ENCODE results near the gene TNFRSF14. TPM values are rescaled to one million over a fixed set of nuclear protein-coding genes. Genes with fewer than 3 reads are reported as not detected.
A peak's percentile ranks its signal among the peaks of the same experiment; 100 is the strongest.

TNFRSF14 gene
- total RNA-seq, 1 donor from 2014 or later = 2.4 TPM

DNA sequence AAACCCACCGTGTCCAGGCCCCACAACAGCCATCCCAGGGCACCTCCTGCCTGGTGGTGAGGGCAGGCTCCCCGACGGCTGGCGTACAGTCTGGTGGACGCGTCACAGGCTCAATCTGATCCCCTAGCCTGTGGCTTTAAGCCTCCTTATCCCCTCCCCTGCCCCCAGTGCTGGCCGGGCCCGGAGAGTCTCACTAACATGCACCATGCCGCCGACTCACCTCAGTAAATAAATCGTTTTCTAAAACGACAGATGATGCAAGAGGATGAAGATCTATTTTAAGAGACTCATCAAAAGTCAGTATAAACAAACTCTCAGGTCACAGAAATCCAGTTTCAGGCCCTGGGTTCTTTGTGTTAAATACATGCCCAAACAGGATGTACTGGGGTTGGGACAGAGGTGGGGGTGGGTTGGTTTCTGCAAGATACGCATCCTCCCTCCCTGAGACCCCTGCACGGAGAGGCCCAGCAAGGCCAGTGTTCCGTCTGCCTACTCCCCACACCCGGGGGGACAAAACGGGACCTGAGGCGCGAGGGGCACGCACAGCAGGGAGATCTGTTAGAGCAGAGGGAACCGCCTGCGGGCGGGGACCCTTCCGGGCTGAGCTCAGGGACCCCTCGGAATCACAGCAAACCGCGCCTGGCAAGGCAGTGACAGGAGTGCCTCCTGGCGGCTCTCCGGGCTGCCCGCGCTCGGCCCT, 32.8 kb upstream of the TNFRSF14 start:
- FAIRE-seq = no peak
- DNase-seq (ENCODE audit: low spot score in 2 of 2) = no peak

DNA sequence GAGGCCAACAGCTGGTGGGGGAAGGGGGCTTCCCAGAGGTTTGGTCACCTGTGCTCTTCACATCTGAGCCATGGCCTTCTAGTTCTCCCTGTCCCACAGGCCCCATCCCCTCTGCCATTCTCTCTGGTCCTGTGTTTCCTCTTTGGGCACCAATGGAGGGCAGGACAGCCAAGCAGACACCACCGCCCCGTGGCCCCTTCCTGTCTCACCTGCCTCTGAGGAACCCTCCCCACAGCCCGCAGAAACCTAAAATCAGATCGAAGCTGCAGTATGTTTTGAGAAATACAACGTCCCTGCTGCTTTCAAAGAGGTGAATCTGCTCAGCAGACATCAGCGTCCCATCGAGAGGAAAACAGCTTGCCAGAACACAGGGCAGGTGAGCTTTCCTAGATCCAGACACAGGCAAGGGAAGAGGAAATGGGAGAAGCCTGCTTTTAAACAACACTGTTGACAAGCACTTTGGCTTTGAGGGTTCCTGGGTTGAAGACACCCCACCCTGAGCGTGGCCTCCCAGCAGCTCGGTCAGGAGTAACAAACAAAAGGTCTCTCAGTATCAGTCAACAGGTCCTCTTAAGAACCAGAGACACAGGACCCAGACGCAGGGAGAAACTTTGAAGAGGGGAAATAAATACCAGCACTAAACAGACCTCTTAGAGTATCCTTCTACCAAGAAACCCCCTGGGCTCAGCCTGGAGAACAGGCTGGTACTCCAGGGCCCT, 32.1 kb upstream of the TNFRSF14 start:
- DNase-seq (ENCODE audit: low spot score in 2 of 2) (no peak), FAIRE-seq (no peak)

DNA sequence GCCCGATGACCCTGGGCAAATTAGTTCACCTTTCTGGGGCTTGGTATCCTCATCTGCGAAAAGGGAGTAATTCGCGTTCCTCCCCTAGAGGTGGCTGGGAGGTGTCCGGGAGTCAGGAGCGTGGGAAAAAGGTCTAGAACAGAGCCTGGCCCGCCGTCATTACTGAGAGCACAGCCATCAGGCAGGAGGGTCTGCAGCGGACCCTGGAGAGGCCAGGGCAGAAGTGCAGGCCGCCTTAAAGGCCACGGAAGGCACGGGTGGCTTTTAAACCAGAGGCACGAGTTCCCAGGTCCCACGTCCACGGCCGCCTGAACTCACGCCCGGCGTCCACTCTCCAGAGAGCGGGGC, 30.6 kb upstream of the TNFRSF14 start:
- DNase-seq (ENCODE audit: low spot score in 2 of 2) (no peak), FAIRE-seq (no peak)

DNA sequence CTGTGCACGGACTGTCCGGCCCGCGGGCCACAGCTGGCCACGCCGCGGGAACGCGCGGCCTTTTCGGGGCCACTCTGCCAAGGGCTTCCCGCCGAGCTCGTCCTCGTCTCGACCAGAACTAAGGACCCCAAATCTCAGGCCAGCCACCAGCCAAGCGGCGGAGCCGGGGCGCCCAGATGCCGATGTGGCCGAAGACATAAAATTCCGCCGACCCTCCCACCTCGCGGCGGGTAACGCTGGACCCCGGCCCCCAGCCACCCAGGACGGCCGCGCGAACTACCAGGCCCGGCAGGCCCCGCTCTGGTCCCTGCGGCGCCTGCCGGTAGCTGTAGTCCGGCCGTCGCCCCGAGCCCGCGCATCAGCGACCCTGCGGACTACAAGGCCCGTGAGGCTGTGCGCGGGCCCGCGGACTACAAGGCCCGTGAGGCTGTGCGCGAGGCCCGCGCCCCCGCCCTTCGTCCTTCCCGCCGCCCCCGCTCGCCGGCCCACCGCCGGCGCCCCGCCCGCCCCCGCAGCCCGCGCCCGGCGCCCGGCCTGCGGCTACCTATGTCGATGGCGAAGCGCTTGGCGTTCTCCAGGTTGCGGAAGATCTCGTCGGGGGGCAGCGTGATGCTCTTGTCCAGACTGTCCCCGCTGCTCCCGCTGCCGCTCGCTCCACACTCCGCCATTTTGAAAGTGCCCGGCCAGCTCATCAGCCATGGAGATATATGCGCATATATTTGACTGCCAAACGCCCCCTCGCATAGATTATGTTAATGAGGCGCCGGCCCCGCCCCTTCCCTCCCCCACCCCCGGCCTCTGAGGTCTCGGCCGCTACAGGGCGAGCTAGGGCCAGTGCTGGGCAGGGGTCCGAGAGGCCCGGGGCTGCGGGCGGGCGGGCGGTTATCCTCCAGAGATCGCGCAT, 30.0 kb upstream of the TNFRSF14 start, which contains the start of gene PANK4:
PANK4 (minus strand) TSS at position 677 of the 904 bp plus-strand sequence; CDS start at position 668, 9 bp downstream.
- no peak for FAIRE-seq
- peak; percentile 91 to 96 for DNase-seq (ENCODE audit: low spot score in 2 of 2)

DNA sequence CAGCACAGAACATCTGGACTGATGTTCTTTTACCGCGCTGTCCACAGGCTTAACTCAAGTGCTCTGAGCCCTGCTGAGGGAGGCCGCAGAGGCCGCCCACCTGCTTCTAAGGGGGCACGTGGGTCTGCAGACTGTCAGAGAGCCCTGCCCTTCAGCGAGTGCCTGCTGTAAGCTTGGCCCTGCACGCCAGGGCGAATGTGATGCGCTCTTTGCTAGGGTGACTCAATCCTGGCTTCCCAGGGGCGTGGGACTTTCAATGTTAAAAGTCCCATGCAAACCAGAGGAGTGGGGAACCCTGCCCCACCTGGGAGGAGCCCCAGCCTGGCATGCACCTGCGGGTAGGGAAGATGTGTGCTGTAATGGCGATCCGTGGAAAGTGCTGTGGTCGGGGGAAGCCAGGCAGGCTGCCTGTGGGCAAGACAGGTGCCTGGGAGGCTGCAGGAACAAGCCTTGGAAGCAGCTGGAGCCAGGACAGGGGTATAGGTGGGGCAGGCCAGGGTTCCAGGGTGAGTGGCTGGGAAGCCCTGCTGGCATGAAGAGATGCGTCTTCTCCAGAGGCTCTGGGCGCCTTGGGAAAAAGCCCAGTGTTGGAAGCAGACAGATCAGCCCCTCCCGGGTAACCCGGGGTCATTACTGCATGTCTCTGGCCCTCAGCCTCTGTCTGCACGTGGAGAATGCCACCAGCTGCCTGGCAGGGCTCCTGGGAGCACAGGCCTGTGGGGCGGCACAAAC, 29.2 kb upstream of the TNFRSF14 start:
- no peak for FAIRE-seq
- DNase-seq (ENCODE audit: low spot score in 2 of 2) = peak; percentile 68 to 84

DNA sequence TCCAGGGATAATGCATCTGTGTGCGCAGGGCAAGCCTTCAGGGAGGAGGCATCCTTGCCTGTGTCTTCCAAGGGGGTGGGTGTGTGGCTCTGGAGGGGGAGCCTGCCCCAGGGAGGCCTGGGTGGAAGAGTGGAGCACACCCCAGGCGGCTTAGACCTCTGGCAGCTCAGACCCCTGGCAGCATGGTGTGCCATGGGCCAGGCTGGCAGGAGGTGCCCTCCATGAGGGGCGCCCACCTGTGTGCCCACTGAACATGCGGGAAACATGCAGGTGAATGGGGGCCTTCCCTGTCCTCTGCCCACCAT, 28.7 kb upstream of the TNFRSF14 start:
- DNase-seq (ENCODE audit: low spot score in 2 of 2) (no peak), FAIRE-seq (no peak)

DNA sequence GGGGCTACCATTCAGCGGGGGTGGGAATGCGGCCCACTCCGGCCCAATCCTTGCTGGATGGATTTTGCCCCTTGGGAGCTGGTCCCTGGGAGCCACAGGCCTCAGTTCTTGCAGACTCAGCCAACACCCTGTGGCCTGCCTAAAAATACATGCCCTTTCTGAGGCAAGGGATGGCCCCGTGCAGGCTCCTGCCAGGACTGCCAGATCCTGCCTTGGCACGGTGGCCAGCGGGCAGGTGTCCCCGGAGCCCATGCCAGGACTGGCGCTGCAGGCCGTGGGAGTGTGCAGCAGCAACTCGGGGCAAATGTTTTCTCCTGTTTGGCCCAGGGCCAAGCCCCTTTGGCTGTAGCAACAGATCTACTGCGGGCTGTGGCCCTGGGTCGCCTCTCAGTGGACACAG, 28.2 kb upstream of the TNFRSF14 start:
- FAIRE-seq = no peak
- no peak for DNase-seq (ENCODE audit: low spot score in 2 of 2)

DNA sequence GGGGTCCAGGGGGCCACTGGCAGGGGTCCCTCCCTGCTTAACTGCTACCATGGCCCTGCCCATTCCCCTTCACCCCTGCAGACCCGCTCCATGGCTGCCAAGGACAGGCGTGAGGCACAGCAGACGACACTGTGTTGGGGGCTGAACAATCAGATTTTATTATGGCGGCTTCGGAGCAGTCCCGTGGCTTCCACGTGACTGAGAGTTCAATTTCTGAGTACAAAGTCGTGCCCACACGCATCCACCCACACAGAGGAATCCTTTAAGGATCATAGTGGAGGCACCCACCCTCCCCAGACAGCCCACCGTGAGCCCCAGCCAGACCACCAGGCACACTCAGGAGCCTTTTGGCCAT, 27.6 kb upstream of the TNFRSF14 start:
- DNase-seq (ENCODE audit: low spot score in 2 of 2) (no peak), FAIRE-seq (no peak)

DNA sequence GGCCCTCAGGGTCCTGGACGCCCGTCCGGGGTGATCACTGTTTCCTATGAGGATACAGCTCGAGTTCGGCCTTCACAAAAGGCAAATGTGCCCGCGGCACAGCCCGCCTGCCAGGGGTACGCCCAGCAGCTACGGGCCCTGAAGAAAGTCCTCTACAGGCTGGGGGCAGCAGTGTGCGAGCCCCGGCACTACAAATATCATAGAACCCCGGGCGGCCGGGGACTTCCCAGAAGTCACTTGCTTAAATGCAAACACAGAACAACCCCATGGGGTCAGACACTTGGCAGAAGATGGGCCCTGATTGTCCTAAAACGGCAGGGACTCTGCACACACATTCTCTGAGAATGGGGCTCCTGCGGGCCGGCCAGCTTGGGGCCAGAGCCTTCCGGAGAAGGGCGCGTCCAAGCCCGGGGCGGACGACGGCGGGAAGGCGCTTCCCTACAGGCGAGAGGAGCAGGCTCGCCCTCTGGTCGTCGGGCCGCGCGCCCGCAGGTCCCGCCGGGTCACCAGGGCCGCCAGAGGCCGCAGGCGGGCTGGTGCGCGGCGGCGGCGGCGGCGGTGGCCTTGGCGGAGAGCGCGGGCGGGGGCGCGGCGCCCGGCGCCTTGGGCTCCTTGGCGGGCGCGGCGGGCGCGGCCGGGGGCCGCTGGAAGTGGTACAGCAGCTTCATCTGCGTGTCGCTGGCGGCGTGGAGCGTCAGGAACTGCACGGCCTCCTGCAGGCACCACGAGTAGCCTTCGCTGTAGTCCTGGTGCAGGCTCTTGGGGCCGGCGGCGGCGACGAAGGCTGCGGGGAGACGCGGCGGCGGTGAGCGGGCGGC, 27.0 kb upstream of the TNFRSF14 start:
- DNase-seq (ENCODE audit: low spot score in 2 of 2) (no peak), FAIRE-seq (no peak)

DNA sequence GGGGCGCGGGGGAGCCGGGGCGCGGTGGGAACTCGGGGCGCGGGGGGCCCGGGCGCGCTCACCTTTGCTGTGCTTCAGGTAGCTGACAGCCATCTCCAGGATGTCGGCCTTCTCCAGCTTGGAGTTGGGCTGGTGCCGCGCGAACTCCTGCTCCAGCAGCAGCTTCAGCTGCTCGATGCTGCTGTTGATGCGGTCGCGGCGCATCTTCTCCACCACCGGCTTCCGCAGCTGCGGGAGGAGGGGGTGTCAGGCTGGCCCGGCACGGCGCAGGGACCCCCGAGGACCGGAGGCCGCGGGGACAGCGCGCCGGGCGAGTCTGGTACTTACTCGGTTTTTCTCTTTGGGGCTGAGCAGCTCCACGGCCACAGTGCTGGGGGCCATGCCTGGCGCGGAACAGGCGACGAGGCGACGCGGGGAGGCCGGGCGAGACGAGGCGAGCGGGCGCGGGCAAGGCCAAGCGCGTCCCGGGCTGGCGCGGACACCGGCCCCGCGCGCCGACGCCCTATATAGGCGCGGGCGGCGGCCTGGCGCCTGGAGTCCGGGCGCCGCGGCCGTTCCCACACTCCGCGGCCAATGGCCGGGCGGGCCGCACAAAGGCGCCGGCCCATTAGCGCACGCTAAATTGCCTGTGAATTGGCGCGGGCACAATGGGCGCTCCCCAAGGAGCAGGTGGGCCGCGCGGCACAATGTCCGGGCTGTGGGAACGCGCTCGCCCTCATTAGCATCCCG, 26.2 kb upstream of the TNFRSF14 start, which contains the start of gene HES5:
HES5 (minus strand) TSS at position 480 of the 729 bp plus-strand sequence; CDS start at position 381, 99 bp downstream.
- peak in 1 of 2 donors; percentile 69 for DNase-seq (ENCODE audit: low spot score in 2 of 2)
- FAIRE-seq = no peak

DNA sequence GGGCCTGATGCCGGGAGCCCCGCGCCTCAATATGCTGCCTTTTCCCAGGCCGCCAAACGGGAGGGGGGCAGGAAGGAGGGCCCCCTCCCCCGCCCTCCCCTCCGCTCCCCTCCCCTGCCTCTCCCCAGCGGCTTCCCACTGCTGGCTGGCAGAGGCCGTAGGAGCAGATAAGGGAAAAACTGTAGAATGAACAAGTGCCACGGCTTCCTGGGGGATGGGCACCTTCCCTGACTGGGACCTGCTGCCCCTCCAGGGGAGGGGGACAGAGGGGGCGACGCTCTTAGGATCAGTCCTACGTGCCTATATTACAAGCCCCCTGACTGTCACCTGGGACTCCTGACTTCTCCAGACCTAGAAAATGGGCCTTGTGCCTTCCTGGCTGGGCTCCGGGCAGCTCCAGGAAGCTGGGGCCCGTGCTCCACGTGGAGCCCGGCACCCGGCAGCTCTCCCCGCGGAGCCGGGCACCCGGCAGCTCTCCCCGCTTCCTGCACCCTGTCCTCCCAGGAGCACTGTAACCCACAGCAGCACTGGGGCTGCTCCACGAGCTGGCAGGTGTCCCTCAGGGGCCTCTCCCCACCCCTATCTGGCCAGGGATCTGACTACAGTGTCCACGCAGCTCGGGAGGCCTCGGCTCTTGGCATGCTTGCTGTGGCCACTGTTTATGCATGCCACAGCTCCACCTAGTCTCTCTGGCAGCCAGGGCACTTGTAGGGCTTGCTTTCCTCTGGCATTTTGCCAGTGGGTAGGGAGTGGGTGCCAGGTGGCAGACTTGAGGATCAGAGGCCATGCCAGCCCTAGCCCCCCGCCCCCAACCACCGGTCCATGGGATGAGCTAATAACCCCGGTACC, 25.4 kb upstream of the TNFRSF14 start:
- FAIRE-seq = no peak

DNA sequence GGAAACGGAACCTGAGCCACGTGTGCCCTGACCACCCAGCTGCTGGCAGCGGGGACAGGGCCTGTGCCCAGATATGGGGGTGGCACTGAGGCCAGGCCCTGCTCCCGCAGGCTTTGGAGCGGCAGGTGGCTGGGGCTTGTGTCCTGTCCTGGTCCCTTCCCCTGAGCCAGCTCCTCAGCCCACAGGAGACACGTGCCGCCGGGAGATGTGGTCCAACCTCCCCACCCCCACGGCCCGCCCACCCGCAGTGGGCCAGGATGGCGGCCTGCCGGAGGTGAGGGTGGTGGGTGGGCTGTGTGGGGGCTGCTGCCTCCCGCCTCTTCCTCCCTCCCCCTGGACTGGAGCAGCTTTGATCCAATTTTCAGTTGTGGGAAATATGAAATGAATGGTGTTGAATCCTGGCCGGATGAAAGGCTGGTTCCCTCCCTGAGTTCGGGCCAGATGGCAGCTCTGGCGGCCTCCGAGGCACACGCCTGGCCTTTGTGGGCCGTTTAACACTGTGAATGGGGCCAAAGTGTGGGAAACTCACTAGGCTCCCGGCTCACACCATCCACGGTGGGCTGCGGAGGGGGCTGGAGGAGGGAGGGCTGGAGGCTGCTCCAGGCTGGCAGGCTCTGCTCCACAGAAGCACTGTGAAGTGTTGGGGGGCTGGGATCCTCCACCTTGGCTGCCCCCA, 23.5 kb upstream of the TNFRSF14 start:
- FAIRE-seq = no peak
- DNase-seq (ENCODE audit: low spot score in 2 of 2) = no peak

More for the DNA sequence above, 25.4 kb upstream of the TNFRSF14 start:
- DNase-seq (ENCODE audit: low spot score in 2 of 2) = no peak

DNA sequence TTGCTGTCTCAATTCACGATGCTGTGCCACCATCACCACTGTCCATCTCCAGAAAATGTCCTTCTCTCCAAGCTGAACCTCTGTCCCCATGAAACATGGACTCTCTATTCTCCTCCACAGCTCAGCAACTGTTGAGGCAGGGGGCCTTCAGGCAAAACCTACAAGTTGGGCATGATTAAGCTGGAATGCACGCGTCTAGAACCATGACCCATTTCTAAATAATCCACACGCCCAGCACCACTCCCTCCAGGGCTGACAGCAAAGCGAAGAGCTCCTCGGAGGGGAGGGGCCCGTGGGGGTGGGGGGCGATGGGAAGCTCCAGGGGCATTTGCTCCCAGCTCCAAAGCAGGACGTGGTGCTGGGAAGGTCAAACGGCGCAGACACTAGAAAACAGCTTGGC, 22.8 kb upstream of the TNFRSF14 start:
- DNase-seq (ENCODE audit: low spot score in 2 of 2) = no peak
- FAIRE-seq = no peak

DNA sequence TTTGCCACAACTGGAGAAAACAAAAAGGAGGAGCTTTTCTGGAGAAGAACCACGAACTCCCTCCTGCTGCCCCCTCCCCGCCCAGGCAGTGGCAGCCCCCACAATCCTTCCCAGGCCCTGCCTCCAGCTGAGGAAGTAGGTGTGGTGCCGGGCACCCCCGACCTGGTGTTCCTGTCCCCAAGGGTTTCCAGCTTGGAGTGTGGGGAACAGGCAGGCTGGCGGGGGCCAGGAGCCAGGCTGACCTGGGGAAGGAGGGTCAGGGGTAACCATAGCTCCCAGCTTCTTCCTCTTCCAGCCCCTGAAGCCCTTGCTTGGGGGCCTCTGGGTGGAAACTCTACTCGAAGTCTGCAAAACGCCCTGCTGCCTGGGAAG, 21.9 kb upstream of the TNFRSF14 start:
- DNase-seq (ENCODE audit: low spot score in 2 of 2) = no peak
- FAIRE-seq = no peak

DNA sequence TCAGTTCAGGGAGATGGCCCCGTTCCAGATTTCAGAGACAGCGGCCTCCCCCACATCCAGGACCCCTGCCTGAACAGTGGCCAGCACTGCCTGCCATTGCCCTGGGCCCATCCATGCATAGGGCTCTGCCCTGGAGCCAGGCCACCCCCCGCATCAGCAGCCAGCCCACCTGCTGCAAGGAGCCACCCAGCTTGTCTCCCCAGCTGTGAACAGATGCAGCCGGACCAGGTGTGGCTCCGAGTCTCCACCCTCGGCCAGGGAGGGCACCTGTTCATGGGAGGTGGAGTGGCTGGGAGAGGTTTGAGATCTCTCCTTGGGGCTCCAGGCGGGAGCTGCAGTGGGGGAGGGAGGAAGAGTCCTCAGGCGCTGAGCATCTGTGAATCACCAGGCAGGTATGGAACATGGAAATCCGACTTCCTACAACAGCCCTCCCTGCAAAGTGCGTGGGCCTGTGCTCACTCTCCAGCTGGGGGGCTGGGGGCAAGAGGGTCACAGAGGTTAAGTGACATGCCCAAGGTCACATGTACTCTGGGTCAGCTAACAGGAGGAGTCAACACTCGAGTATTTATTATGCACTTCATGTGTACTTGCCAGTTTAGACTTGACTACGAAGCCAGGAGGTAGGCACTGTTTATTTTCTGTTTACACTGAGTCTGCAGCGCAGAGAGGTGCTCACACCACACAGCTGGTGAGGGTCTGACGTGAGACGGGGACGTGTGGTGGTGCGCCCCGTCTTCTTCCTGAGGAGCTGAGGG, 21.3 kb upstream of the TNFRSF14 start:
- FAIRE-seq (no peak), DNase-seq (ENCODE audit: low spot score in 2 of 2) (no peak)

DNA sequence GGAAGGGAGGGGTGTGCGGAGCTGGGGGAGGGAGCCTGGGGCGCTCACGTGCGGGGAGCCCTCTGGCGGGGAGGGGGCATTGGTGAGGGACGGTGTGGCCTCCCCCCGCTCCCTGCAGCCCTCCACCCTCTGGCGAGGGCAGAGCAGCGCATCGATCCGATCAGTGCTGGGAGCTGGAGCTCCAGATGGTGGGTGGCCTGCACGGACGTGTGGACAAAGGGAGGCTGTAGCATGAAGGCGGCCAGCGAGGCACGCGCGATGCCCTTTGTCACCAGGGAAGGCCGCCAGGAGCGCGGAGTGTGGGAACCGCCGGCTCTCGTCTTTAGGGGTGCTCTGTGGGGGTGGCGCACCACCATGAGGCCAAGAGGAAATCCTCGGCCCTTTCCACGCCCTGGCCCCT, 20.7 kb upstream of the TNFRSF14 start:
- FAIRE-seq = no peak
- DNase-seq (ENCODE audit: low spot score in 2 of 2) = no peak

DNA sequence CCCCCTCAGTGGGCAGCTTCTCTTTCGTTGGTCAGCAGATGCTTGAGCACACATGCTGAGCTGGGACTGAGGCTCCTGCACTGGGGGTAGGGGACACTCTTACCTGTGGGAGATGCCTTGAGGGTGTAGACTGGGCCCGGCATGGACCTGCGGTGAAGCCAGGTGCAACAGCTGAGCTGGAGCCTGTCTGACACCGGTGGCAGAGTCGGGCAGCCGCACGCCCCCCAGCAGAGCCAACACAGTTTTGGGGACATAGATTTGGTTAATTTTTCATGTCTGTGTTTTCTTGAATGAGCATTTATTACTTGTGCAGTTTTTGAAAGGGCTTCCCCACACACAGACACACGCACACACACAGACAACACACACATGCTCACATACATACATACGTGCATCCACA, 20.2 kb upstream of the TNFRSF14 start:
- no peak for FAIRE-seq
- no peak for DNase-seq (ENCODE audit: low spot score in 2 of 2)
